Left cardiac atrium (tissue), 4 donors: Measurements from ENCODE around the gene SLC9B2. TPM values are rescaled to one million over a fixed set of nuclear protein-coding genes. Genes with fewer than 3 reads are reported as not detected.

Experiments used
- ATAC-seq, 2 donors: fragments of 200-7000 bp; cut with Tn5 transposase; one replicate each; pipeline ENCODE4 v1.9.1; 2020; ENCODE audit warnings: mild to moderate bottlenecking in 2 of 2, moderate library complexity in 2 of 2
- DNase-seq: peaks from one replicate; pipeline ENCODE4 v3.0.0-alpha.2; 2020
- intact Hi-C, 2 donors: fragments of 100-400 bp; cut with DNase I; formaldehyde crosslinking; loops; one replicate each; pipeline versions ENCODE4 v1.14.1 to v1.15.1; 2022 to 2023
- total RNA-seq, 2 donors: library from RNA; stranded (reverse); fragmentation: NEBNext Ultra II Directional; extraction: Animal tissue kit (Norgen Biotek cat#: 25700); gene quantifications; one replicate each; pipeline ENCODE4 v1.2.1, GENCODE V29; 2021
- donor health status: DM: no; HTN: yes; CAD: no.
- donor health status: DM: no; HTN: yes; CAD: no; lungs with severe emphysema.
- donor health status: DM: yes; HTN: yes; CAD: no.
- donor health status: Dilated cardiomyopathy.

Gene SLC9B2
- total RNA-seq, 2 donors from 2014 or later = 4.9 to 11.5 TPM

DNA sequence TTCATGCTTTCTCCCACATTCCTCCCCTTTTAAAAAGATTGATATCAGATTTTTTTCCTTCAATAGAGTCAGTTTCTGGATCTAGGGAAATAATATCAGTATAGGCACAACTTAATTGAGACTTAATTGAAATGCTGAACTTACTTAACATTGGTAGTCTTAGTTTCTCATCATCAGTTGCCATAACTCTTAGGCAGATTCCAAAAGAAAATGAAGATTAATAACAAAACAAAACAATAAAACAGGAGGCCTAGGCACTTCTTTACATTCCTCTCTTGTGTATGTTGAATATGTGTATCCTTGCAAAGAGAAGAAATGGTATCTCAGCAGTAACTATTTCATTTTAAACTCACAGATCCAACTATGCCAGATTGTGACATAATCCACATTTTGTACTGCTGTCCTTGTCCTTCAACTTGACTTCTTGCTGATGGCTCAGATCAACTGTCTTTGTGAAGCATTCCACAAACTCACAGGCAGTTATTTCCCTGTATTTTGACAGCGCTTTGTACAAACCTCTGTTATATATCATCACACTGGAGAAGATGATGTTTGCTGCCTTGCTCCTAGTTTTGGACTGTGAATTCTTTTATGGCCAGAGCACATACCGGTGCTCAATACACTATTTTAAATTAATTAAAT is 9.1 kb upstream of the SLC9B2 start:
- intact Hi-C loops = no loop called here
- no peak for ATAC-seq
- no peak for DNase-seq

DNA sequence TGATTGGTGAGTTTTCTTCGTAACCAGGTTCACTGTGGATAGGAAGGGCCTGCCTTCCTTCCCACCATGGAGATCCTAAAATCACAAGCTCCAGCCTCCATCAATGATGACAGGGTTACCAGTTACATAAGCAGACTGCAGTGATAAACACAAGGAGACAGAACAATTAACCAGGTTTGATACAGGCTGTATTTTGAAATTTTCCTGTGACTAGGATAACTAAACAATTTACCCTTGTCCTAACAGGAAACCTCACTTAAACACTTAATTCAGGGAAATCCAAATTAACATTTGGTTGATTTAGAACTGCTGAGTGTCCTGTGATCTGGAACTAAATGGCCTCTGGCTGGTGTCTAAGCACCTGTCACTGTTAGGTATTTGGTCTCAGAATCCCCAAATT is 3.1 kb upstream of the SLC9B2 start:
- intact Hi-C loops = no loop called here
- ATAC-seq (no peak), DNase-seq (no peak)

- ATAC-seq = peak; percentile 88 to 95
- intact Hi-C loops = no loop called here
- peak; percentile 86 for DNase-seq
Measured at GRCh38 chr4:103075894-103076746, 441 bp downstream of the SLC9B2 start.

DNA sequence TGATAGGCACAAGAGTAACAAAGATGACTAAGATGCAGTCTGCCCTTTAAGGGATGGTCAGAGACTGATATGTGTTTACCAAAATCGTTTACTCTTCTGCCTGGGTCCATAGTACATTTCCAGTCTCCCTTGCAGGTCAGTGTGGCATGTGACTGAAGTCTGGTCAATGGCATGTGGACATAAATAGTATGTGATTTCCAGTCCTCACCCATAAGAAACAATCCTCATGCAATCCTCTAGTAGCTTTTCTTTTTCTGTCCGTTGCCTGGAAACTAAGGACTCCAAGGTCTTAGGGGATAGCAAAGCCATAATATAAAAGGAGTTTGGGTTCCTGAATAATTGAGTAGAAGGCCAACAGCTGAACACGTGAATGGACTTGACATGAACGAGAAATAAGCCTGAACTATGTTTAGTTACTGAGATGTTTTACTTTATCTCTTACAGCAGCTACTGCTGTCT is 1.1 kb downstream of the SLC9B2 start:
- DNase-seq (no peak), ATAC-seq (no peak)
- intact Hi-C loops = no loop called here

DNA sequence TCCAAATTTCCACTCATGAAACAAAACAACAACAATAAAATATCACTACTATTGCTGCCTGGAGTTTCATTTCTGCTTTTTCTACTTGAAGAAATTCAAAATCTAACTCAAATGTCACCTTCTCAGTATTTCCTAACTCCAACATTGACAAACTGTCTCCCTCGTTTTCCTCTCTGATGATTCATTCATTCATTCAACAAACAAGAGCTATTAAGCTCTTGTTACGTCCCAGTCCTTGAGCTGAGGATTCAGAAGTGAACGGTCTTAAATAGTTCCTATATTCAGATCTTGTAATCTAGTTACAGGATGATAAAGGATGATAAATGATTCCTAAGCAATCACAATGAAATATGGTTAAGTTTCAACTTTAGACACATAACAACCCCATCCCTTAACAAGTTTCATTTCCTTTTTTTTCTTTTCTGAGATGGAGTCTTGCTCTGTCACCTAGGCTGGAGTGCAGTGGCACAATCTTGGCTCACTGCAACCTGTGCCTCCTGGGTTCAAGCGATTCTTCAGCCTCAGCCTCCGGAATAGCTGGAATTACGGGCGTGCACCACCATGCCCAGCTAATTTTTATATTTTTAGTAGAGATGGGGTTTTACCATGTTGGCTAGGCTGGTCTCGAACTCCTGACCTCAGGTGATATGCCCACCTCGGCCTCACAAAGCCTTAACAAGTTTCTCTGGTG is 1.7 kb downstream of the SLC9B2 start:
- intact Hi-C loops = no loop called here
- no peak for DNase-seq

DNA sequence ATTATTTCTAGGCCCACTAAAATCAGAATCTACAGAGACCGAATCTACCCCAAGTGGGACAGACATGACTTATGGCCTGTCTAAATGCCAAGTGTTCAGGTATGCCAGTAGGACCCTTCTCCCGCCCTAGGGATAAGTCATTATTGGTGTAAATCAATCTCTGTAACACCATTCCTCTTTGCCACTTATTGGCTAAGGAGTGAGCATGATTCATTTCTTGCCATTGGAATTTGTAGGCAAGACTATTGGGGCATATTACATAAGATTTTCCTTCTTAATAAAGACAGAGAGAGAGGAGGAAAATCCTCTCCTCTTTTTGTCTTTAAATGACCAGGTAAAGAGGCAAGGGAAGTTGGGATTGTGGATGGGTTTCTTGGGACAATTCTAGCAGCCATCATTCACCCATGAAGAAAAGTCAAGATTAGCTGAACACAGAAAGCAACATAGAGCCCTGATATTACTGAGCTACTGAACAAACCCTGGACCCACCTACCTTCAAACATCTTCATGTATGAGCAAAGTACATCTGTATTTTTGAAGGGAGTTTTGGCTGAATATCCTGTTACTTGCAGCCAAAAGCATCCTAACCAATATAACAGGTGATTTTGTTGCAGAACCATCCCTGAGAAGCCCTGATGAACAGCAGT is 2.6 kb downstream of the SLC9B2 start:
- intact Hi-C loops = no loop called here
- DNase-seq (no peak), ATAC-seq (no peak)

More for the DNA sequence above, 1.7 kb downstream of the SLC9B2 start:
- ATAC-seq = no peak

- DNase-seq = no peak
- intact Hi-C loops = no loop called here
Measured at GRCh38 chr4:103067841-103068547, 8.6 kb downstream of the SLC9B2 start.

DNA sequence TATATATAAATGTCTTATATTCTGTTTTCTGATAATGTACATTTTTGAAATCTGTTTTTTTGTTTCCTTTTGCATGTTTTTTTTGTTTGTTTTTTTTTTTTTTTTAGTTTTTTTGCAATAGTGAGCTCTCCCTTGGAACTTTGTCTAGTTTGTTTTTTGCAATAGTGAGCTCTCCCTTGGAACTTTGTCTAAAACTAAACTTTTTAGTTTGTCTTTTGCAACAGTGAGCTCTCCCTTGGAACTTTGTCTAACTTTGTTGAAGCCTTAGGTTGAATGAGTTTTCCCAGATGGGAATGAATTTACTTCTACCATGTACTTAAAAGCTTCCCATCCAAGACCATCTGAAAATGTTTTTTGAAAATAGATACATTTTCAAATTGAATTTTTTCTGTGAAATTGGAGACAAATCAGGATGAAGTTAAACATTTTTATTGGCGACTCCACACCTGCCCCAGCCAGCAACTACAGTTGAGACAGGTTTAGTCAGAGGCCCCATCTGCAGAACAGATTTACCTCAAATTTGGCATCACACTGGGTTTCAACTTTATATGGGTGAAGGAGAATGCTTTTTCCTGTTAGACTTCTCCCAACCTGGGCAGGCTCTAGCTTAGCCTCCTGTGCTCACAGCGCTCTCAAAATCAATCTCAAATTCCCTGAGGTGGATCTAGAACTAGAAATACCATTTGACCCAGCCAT is 16.0 kb downstream of the SLC9B2 start:
- no peak for DNase-seq
- intact Hi-C loops = no loop called here
- no peak for ATAC-seq

More at GRCh38 chr4:103067841-103068547, 8.6 kb downstream of the SLC9B2 start:
- peak in 1 of 2 donors; percentile 49 for ATAC-seq

DNA sequence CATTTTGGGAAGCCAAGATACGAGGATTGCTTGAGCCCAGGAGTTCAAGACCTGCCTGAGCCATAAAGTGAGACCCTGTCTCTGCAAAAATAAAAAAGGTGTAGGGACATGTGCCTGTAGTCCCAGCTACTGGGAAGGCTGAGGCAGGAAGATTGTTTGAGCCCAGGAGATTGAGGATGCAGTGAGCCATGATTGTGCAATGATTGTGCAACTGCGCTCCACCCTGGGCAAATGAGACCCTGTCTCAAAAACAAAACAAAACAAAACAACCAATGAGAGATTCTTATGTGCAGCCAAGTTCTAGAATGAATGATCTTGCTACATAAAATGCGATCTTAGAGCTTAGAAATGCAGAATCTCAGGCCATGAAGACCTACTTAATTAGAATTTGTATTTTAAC is 22.5 kb downstream of the SLC9B2 start:
- intact Hi-C loops = no loop called here
- ATAC-seq (no peak), DNase-seq (peak; percentile 24)

- DNase-seq = no peak
- ATAC-seq = no peak
- intact Hi-C loops = no loop called here
Measured at GRCh38 chr4:103052779-103053178, 23.8 kb downstream of the SLC9B2 start.

- ATAC-seq (no peak), DNase-seq (no peak)
- intact Hi-C loops = no loop called here
Measured at GRCh38 chr4:103052145-103052544, 24.4 kb downstream of the SLC9B2 start.

DNA sequence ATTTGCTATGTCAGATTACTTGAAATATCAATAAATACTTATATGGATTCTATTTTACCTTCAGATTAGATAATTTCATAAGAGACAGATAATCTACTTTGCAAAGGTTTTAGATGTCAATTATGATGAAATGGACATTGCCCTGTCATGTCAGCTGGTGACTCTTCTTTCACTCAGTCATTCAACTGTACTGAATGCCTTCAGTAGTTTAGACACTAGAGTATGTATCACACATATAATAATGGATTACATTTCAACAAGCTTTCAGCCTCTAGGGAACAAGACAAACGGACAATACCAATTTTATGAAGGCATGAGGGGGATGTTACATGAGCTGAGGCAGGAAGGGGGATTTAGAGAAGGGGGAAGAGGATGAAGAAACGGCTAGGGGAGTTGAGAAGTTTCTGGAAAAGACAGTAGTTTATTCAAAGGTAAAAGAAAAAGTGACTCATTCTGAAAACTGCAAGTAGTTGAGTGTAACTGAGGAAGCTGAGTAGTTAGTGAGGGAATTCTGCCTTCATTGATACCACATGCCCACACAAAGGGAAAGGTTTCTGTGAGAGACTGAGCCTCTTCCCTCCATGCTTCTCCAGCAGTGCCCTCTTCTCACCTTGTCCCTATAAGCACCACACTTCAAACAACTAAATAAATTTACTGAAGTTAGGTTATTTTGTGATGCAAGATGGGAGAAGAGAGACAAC is 25.7 kb downstream of the SLC9B2 start:
- intact Hi-C loops = no loop called here
- no peak for ATAC-seq

DNA sequence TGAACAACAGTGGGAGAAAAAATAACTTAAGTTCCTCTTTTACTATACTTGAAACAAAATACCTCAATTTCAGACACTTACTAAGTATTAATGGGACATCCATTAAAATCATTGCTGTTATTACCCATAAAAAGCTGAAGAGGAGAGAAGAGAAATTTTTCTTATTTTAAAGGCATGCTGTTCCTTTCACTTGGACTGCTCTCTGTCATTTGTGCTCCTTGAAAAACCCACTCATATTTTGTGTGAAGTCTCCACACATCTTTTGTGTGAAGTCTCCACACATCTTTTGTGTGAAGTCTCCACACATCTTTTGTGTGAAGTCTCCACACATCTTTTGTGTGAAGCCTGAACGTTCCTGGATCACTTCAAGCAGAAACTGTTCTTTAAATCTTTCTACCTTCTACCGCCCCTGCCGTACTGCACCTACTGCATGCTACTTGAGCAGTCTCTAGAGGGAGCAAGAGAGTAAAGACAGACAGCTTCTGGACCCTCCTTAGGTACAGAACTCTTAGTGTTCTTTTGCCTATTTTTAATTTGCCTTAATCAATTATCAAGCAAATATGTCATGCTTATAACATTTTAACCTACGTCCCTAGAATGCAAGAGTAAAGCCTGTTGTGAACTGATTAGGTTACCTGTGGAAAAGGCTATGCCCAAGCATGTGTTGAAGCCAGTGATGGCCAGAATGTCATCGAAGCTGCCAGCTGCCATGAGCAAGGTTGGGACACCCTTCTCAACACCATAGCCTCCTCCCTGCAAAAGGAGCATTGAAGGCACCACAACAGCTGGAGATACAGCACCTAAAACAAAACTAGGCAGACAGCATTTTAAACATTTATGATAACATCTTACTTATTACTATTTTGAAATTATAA is 29.9 kb downstream of the SLC9B2 start:
- intact Hi-C loops = no loop called here
- ATAC-seq = peak; percentile 53 to 83
- DNase-seq = no peak

More for the DNA sequence above, 25.7 kb downstream of the SLC9B2 start:
- DNase-seq = no peak

- DNase-seq (no peak), ATAC-seq (no peak)
- intact Hi-C loops = no loop called here
Measured at GRCh38 chr4:103044183-103044582, 32.4 kb downstream of the SLC9B2 start.

- intact Hi-C loops = no loop called here
- ATAC-seq = peak; percentile 38 to 80
Measured at GRCh38 chr4:103036169-103036568, 40.4 kb downstream of the SLC9B2 start.

DNA sequence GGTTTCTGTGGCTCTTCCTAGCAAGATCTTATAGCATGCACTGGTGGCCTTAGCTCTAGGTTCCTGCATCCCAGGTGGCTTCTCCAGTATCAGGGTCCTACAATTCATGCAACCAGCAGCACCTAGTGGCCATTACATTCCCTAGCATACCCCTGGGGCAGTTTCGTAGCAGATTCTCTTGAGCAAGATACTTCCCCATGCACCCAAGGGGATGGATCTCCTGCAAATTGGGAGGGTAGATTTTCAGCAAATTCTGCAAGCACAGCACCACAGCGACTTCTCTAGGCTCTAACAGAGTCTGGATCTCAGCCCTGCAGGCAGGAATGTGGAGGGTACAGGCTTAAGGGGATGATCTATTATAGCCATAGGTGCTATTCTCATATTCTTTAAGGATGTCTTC is 44.0 kb downstream of the SLC9B2 start:
- ATAC-seq (peak in 1 of 2 donors; percentile 32), DNase-seq (no peak)
- intact Hi-C loops = no loop called here

More at GRCh38 chr4:103036169-103036568, 40.4 kb downstream of the SLC9B2 start:
- no peak for DNase-seq

DNA sequence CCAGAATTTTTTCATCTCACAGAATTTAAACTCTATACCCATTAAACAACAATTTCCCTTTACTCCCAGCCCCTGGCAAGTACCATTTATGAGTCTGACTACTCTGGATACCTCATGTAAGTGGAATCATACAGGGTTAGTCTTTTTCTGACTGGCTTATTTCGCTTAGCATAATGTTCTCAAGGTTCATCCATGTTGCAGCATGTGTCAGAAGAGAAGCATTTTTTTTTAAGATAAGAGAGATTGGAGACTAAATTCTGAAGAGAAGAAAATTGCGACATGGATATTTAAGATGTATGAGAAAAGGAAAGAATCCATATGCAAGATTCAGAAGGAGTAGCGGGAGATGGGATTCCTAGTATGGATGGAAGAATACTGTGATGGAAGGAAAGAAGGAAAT is 45.8 kb downstream of the SLC9B2 start:
- no peak for DNase-seq
- intact Hi-C loops = no loop called here
- ATAC-seq = no peak
